GM23338 (cell line): Measurements from ENCODE around the gene DMRT1. TPM values are rescaled to one million over a fixed set of nuclear protein-coding genes. Genes with fewer than 3 reads are reported as not detected.

Experiments used
- ATAC-seq: fragments of 200-7000 bp; cut with Tn5 transposase; 3 replicates; pipeline ENCODE4 v1.9.1; 2020
- DNase-seq: peaks from one replicate; pipeline ENCODE4 v3.0.0-alpha.2; 2015; ENCODE audit warnings: low spot score
- H2AFZ ChIP-seq: fragments of 200-600 bp; sonication (generic); 2 replicates; pipeline ENCODE4 v1.8.0; 2016; ENCODE audit warnings: antibody characterized with exemption, mild to moderate bottlenecking, moderate library complexity
- H3F3A ChIP-seq: fragments of 200-600 bp; sonication (generic); replicated peaks from 2 replicates; pipeline ENCODE4 v1.8.0; 2017; ENCODE audit warnings: antibody characterized with exemption, mixed run types, low read depth
- H3K27ac ChIP-seq: fragments of 200-600 bp; sonication (generic); 2 replicates; pipeline ENCODE4 v1.6.1; 2016; ENCODE audit warnings: low read depth
- H3K27me3 ChIP-seq: fragments of 200-600 bp; sonication (generic); 2 replicates; pipeline ENCODE4 v1.8.0; 2016; ENCODE audit warnings: mild to moderate bottlenecking, mixed run types, moderate library complexity; ENCODE audit not compliant: insufficient read depth
- H3K36me3 ChIP-seq: fragments of 200-600 bp; sonication (generic); 2 replicates; pipeline ENCODE4 v1.8.0; 2016; ENCODE audit warnings: mild to moderate bottlenecking; ENCODE audit not compliant: insufficient read depth
- H3K4me1 ChIP-seq: fragments of 200-600 bp; sonication (generic); 2 replicates; pipeline ENCODE4 v1.8.0; 2016; ENCODE audit warnings: mild to moderate bottlenecking, moderate library complexity; ENCODE audit not compliant: insufficient read depth
- H3K4me2 ChIP-seq: fragments of 200-600 bp; sonication (generic); 2 replicates; pipeline ENCODE4 v1.7.1; 2017; ENCODE audit warnings: mixed run types
- H3K4me3 ChIP-seq: fragments of 200-600 bp; sonication (generic); 2 replicates; pipeline ENCODE4 v1.6.1; 2016; ENCODE audit warnings: mixed run types
- H3K79me2 ChIP-seq: fragments of 200-600 bp; sonication (generic); replicated peaks from 2 replicates; pipeline ENCODE4 v1.8.0; 2017; ENCODE audit warnings: mild to moderate bottlenecking; ENCODE audit not compliant: insufficient read depth
- H3K9me2 ChIP-seq: fragments of 200-600 bp; sonication (generic); 2 replicates; pipeline ENCODE4 v1.8.0; 2017; ENCODE audit not compliant: insufficient read depth
- H4K20me1 ChIP-seq: fragments of 200-600 bp; sonication (generic); replicated peaks from 2 replicates; pipeline ENCODE4 v1.8.0; 2017; ENCODE audit warnings: mild to moderate bottlenecking; ENCODE audit not compliant: insufficient read depth
- H3K27ac Mint-ChIP-seq: 2 replicates; pipeline ENCODE4 v1.8.0; 2020; ENCODE audit warnings: inconsistent platforms, mild to moderate bottlenecking, moderate library complexity, mixed read lengths
- H3K27me3 Mint-ChIP-seq: 3 replicates; pipeline ENCODE4 v1.8.0; 2022; ENCODE audit warnings: low read depth, mild to moderate bottlenecking, moderate library complexity, mixed read lengths, inconsistent platforms; ENCODE audit not compliant: insufficient read depth, poor library complexity
- H3K36me3 Mint-ChIP-seq: 3 replicates; pipeline ENCODE4 v1.8.0; 2021; ENCODE audit warnings: low read depth, mild to moderate bottlenecking, inconsistent platforms, moderate library complexity, mixed read lengths
- H3K4me1 Mint-ChIP-seq: 3 replicates; pipeline ENCODE4 v1.8.0; 2020; ENCODE audit warnings: mild to moderate bottlenecking, inconsistent platforms, mixed read lengths
- H3K4me3 Mint-ChIP-seq: 3 replicates; pipeline ENCODE4 v1.8.0; 2021; ENCODE audit warnings: moderate library complexity, mild to moderate bottlenecking, inconsistent platforms, mixed read lengths
- H3K9me3 Mint-ChIP-seq: 3 replicates; pipeline ENCODE4 v1.8.0; 2020; ENCODE audit warnings: moderate library complexity, mild to moderate bottlenecking, inconsistent platforms, mixed read lengths
- CTCF ChIP-seq, 2 experiments: fragments of 200-600 bp in 1 of 2; sonication (generic) in 1 of 2; conservative IDR thresholded peaks; 2 replicates each; pipeline versions ENCODE4 v1.5.1 to v1.6.1; 2016 to 2017; ENCODE audit warnings: antibody characterized with exemption in 2 of 2, low read depth in 2 of 2, mild to moderate bottlenecking in 2 of 2, moderate library complexity in 1 of 2
- ETS1 ChIP-seq: IDR thresholded peaks from 2 replicates; pipeline ENCODE4 v1.6.1; 2016; ENCODE audit warnings: antibody characterized with exemption
- EZH2 ChIP-seq: fragments of 200-600 bp; sonication (generic); IDR thresholded peaks from one replicate; pipeline ENCODE4 v1.8.0; 2017; ENCODE audit warnings: antibody characterized with exemption, mild to moderate bottlenecking, low read depth; ENCODE audit not compliant: unreplicated experiment
- JUNB ChIP-seq: IDR thresholded peaks from one replicate; pipeline ENCODE4 v1.6.1; 2016; ENCODE audit warnings: antibody characterized with exemption; ENCODE audit not compliant: unreplicated experiment
- NANOG ChIP-seq: IDR thresholded peaks from 2 replicates; pipeline ENCODE4 v1.6.1; 2016; ENCODE audit warnings: antibody characterized with exemption, borderline replicate concordance
- POLR2AphosphoS5 ChIP-seq: IDR thresholded peaks from 2 replicates; pipeline ENCODE4 v1.6.1; 2016; ENCODE audit warnings: antibody characterized with exemption, low read depth
- ZNF114 ChIP-seq: fragments of 250-450 bp; sonication (Bioruptor Pico); IDR thresholded peaks from 2 replicates; pipeline ENCODE4 v1.5.0; 2020; ENCODE audit warnings: mild to moderate bottlenecking, moderate library complexity
- ZNF331 ChIP-seq: fragments of 250-450 bp; sonication (Bioruptor Pico); IDR thresholded peaks from 2 replicates; pipeline ENCODE4 v1.5.0; 2020; ENCODE audit warnings: low read depth, mild to moderate bottlenecking, moderate library complexity
- ZNF462 ChIP-seq: fragments of 250-450 bp; sonication (Bioruptor Pico); IDR thresholded peaks from 2 replicates; pipeline ENCODE4 v1.5.0; 2020; ENCODE audit warnings: mild to moderate bottlenecking, moderate library complexity
- polyA plus RNA-seq: library from polyadenylated mRNA; unstranded; fragments of >200 nt; fragmentation: Nextera tagmentation; extraction: Ambion mirVana; gene quantifications from 2 replicates; pipeline ENCODE4 v1.2.1, GENCODE V29; 2016
- total RNA-seq: library from RNA; depleted of rRNA; stranded (reverse); fragments of >200 nt; shearing (Covaris generic); gene quantifications from 2 replicates; pipeline ENCODE4 v1.2.3, GENCODE V29; 2014
- TF ChIP-seq, protein P1 (sequence below): IDR thresholded peaks from one replicate; pipeline ENCODE4 v1.6.1; 2018; ENCODE audit warnings: antibody characterized with exemption; ENCODE audit not compliant: unreplicated experiment

Gene DMRT1
- total and polyA plus RNA-seq, 2 experiments from 2014 or later = not detected

GRCh38 chr9:959914-960313, 118.4 kb downstream of the DMRT1 start:
- no peaks in the 10 kb centered on the region for H3K4me1 ChIP-seq
- no peak overlapping the region for H3K4me3 ChIP-seq
- H3F3A ChIP-seq = no peaks in the 10 kb centered on the region
- Mint-ChIP-seq H3K27ac (no peak overlapping the region), H3K4me1 (no peaks in the 10 kb centered on the region; the same call in 2 of the 3 replicates), H3K9me3 (no peaks in the 10 kb centered on the region), H3K36me3 (no peaks in the 10 kb centered on the region), H3K4me3 (no peak overlapping the region), H3K27me3 (peaks cover 6% of the 10 kb centered on the region)
- no peaks in the 10 kb centered on the region for H3K9me2 ChIP-seq
- H3K79me2 ChIP-seq = no peaks in the 10 kb centered on the region
- H2AFZ ChIP-seq = no peak overlapping the region
- H3K4me2 ChIP-seq = no peak overlapping the region
- H3K36me3 ChIP-seq = no peaks in the 10 kb centered on the region
- no peaks in the 10 kb centered on the region for H4K20me1 ChIP-seq
- H3K27me3 ChIP-seq = 0 out of 2 replicates have a peak, but pooled peaks cover 7% of the 10 kb centered on the region
- no peak for TF ChIP-seq EZH2
- TF ChIP-seq JUNB = no peak
- TF ChIP-seq CTCF (conservative IDR thresholded peaks at IDR 0.05; ENCODE audit: low read depth in 2 of 2) = no peak
- TF ChIP-seq ETS1 = no peak
- no peak for TF ChIP-seq ZNF114 (CRISPR knock-in tag)
- TF ChIP-seq ZNF462 (CRISPR knock-in tag) = no peak
- TF ChIP-seq, protein P1, sequence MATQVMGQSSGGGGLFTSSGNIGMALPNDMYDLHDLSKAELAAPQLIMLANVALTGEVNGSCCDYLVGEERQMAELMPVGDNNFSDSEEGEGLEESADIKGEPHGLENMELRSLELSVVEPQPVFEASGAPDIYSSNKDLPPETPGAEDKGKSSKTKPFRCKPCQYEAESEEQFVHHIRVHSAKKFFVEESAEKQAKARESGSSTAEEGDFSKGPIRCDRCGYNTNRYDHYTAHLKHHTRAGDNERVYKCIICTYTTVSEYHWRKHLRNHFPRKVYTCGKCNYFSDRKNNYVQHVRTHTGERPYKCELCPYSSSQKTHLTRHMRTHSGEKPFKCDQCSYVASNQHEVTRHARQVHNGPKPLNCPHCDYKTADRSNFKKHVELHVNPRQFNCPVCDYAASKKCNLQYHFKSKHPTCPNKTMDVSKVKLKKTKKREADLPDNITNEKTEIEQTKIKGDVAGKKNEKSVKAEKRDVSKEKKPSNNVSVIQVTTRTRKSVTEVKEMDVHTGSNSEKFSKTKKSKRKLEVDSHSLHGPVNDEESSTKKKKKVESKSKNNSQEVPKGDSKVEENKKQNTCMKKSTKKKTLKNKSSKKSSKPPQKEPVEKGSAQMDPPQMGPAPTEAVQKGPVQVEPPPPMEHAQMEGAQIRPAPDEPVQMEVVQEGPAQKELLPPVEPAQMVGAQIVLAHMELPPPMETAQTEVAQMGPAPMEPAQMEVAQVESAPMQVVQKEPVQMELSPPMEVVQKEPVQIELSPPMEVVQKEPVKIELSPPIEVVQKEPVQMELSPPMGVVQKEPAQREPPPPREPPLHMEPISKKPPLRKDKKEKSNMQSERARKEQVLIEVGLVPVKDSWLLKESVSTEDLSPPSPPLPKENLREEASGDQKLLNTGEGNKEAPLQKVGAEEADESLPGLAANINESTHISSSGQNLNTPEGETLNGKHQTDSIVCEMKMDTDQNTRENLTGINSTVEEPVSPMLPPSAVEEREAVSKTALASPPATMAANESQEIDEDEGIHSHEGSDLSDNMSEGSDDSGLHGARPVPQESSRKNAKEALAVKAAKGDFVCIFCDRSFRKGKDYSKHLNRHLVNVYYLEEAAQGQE = no peak
- no peak for TF ChIP-seq NANOG
- no peak for TF ChIP-seq POLR2AphosphoS5
- no peak for TF ChIP-seq ZNF331 (CRISPR knock-in tag)
- no peak for DNase-seq
- H3K27ac ChIP-seq = no peak overlapping the region
- ATAC-seq = no peak
